ENCODE results near the gene CDKN2B-AS1.

CDKN2B-AS1 gene

GRCh38 chr9:22088053-22088716, 93.6 kb downstream of the CDKN2B-AS1 start:
- DNase-seq (ENCODE audit: low read depth): no peak

DNA sequence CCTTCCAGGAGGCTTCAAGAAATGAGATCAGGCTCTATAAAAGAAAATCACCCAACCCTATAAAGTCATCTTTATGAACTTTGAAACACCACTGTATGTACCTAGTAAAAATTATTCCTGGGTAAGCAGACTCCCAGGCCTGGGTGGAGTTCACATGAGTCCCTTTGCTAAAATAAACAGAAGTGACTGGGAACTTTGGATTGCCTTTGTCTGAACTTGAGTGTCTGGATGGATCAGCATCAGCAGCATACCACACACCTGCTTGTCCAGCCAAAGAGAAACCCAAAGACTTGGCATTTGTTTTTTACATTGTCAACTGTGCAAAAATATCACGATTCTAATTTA, 94.1 kb downstream of the CDKN2B-AS1 start:
- DNase-seq (ENCODE audit: low read depth): no peak

DNA sequence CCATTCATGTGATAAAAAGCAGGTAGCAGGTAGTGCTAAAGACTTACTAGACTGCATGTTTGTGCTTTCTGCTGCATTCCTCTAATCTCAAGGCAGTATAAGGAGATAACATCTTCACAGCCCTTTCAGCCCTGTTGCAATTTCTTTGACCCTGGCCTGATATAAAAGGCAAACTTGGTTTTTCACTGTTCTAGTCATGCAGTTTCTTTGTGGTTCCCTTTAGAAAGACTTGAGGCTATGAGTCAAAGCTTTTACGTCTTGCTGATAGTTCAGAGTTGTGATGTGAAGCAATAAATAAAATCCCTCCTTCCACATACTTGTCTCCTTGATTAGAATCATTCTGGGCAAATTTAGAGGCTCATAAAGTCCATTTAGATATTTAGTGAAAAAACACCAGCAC, 103.1 kb downstream of the CDKN2B-AS1 start:
- no peak for DNase-seq (ENCODE audit: low read depth)

GRCh38 chr9:22098643-22099332, 104.2 kb downstream of the CDKN2B-AS1 start:
- no peak for DNase-seq (ENCODE audit: low read depth)

DNA sequence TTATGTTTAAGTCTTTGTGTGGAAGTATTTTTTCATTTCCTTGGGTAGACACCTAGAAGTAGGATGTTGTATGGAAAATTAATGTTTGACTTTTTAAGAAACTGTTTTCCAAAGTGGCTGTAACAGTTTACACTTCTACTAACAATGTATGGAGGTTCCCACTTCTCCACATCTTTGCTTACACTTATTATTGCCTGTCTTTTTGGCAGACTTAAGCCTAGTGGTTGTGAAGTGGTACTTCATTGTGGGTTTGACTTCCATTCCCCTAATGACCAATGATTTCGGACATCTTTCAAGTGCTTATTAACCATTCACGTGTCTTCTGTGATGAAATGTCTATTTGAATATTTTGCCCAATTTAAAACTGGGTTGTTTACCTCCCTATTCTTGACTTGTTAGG, 106.0 kb downstream of the CDKN2B-AS1 start:
- DNase-seq (ENCODE audit: low read depth): no peak

- DNase-seq (ENCODE audit: low read depth): no peak
These were observed 107.8 kb downstream of the CDKN2B-AS1 start for GRCh38 chr9:22102146-22103053.

- no peak for DNase-seq (ENCODE audit: low read depth)
These were observed 109.3 kb downstream of the CDKN2B-AS1 start for GRCh38 chr9:22103685-22104575.

DNA sequence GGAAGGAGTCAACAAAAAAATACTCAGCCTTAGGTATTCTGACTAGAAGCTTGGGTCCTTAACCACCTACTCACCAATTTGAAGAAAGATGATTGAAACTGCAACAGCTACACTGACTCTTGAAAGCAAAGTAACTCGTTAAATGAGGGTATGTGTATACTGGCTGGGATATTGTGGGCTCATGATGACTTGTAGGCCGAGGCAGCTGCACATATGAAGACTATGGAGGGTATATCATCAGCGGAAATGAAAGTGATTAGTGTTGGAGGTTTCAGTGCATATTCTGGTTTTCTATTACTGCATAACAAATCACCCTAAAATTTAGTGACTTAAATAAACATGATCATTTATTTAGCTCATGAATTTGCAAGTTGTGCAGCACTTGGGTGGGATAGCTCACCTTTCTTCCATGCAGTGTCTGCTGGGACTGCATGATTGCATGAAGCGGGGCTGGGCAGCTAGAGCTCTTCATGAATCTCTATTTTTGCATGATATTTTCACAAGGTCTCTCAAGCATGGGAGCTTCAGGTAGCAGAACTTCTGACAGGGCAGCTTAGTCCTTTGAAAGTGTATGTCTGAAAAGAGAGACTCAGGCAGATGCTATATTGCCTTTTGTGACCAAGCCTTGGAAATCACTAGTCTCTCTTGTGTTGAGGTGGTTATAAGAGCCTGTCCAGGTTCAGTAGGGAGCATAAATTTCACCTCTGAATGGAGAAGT, 110.6 kb downstream of the CDKN2B-AS1 start:
- DNase-seq (ENCODE audit: low read depth): no peak

GRCh38 chr9:22107202-22108045, 112.8 kb downstream of the CDKN2B-AS1 start:
- DNase-seq (ENCODE audit: low read depth): no peak

- DNase-seq (ENCODE audit: low read depth): no peak
These were observed 114.2 kb downstream of the CDKN2B-AS1 start for GRCh38 chr9:22108581-22109370.

DNA sequence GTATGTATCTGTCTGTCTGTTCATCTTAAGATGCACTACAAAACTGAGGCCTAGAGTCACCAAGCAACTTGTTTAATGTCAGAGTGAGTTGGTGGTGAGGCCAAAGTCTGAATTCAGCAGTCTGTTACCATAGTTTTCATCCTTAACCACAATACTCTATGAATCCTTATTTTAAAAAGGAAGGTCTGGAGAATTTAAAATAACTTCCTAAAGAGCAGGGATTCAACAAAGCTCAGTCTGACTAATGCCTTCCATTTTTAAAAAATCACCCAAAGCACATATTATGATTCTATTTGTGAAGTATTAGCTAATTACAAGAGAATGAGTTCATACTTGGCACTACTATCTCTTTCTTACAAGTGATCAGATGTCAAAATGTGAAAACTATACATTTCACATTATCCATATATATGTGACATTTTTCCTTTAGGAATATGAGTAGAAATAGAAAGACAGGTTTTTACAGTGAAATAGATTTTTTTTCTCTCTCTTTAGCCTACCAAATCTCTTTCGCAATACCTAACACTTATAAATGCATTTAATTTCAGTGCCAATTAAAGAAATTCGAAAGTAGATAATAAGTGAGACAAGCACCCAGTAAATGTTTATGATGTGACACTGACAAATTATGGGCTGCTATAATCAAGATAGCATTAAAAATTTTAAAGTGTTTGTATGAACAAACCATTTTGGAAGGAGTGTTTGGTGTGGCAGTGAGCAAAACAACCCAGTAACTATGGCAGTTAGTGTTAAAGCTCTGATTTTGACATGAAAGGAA, 116.8 kb downstream of the CDKN2B-AS1 start:
- DNase-seq (ENCODE audit: low read depth): no peak

DNA sequence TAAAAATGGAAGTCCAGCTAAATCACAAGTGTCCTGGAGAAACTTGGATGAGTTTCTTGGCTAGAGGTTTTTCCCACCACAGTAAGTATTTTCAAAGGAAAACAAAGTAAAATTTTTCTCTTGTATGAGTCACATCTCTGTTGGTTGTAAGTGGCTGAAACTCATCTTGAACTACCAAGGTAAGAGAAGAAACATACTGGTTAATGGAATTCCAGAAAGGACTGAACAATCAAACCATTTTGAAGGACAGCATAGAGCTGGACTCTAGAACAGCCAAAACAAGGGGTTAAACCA, 117.3 kb downstream of the CDKN2B-AS1 start:
- DNase-seq (ENCODE audit: low read depth): no peak

DNA sequence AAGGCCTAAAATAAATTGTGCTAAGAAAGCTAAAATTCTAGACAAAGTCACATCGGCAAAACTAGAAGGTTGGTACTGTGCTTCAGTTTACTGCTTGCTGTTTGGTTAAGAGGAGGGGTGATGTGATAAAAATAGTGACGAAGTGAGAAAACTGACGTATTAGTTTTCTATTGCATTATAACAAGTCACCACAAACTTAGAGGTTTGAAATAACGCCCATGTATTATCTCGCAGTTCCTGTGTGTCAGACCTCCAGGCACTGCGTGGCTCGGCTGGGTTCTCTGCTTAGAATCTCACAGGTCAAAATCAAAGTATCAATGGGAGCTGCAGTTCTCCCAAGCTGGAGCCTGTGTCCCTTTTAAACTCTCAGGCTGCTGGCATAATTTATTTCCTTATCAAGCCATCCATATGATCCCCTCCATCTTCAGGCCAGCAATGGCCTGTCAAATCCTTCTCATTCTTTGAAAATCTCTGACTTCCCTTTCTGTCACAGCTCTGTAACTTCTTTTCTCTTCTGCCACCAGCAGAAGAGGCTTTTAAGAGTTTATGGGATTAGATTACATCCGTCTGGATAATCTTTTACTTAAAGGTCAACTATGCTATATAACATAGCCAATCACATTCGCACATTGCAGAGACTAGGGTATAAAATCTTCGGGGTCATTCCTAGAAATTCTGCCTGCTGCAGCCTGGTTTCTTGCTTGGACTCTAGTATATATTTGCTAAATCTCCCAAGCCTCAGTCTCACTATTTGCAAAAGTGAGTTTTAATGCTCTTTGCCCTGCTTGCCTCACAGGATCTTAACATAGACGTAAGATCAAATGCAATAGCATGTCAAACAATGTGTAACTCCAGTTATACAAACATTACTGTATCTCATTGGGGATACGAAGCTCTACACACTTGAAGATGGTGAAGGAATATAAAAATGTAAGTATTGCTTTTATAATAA, 118.6 kb downstream of the CDKN2B-AS1 start:
- DNase-seq (ENCODE audit: low read depth): no peak

GRCh38 chr9:22114956-22115355, 120.4 kb downstream of the CDKN2B-AS1 start:
- DNase-seq (ENCODE audit: low read depth): no peak

- DNase-seq (ENCODE audit: low read depth): no peak
These were observed 122.2 kb downstream of the CDKN2B-AS1 start for GRCh38 chr9:22116758-22117157.

- DNase-seq (ENCODE audit: low read depth): no peak
These were observed 123.2 kb downstream of the CDKN2B-AS1 start for GRCh38 chr9:22117511-22118384.
